HepG2 (cell line): ENCODE results near the gene BEGAIN. TPM values are rescaled to one million over a fixed set of nuclear protein-coding genes. Genes with fewer than 3 reads are reported as not detected.

ENCODE experiments used
- ATAC-seq: fragments of 200-7000 bp; cut with Tn5 transposase; 3 replicates; pipeline ENCODE4 v1.9.1; 2020; ENCODE audit warnings: mild to moderate bottlenecking, moderate library complexity
- BruUV-seq: library from RNA; stranded (reverse); fragments of 400-500 nt; replicated peaks from 2 replicates; lab custom pipeline; 2021; lab: Mats Ljungman, UMichigan
- CTCF ChIA-PET: fragments of 300-600 bp; formaldehyde crosslinking; extraction: SDS; loops from one replicate; lab custom pipeline; 2021; ENCODE audit warnings: low total read pairs, inconsistent platforms, low intra/inter-chr PET ratio; lab: Yijun Ruan, JAX
- POLR2A ChIA-PET: fragments of 350-600 bp; sonication (Branson Sonifier 250); formaldehyde crosslinking; loops from one replicate; lab custom pipeline; 2020; ENCODE audit warnings: antibody characterized with exemption, inconsistent platforms; lab: Yijun Ruan, JAX
- DNase-seq: peaks from one replicate; pipeline ENCODE4 v3.0.0-alpha.2; 2015; ENCODE audit warnings: low spot score
- FAIRE-seq: peaks from 3 replicates; lab custom pipeline; 2011; peaks lifted over from hg19 to GRCh38; lab: Jason Lieb, UNC
- H2AFZ ChIP-seq: one replicate; pipeline ENCODE4 v1.6.1; 2011; ENCODE audit warnings: low read length, inconsistent platforms
- H3K27ac ChIP-seq: fragments of 300-600 bp; 3 replicates; pipeline ENCODE4 v1.8.0; 2011; ENCODE audit warnings: mixed run types, mild to moderate bottlenecking, mixed read lengths, low read length, inconsistent platforms; ENCODE audit not compliant: insufficient read depth; ENCODE audit errors: extremely low read length
- H3K27me3 ChIP-seq, 2 experiments: fragments of 200-600 bp in 1 of 2; 2 replicates in 1 of 2; 3 replicates in 1 of 2; pipeline versions ENCODE4 v1.6.0 to v1.8.0; 2011; ENCODE audit warnings: low read length in 2 of 2, mild to moderate bottlenecking in 2 of 2, moderate library complexity in 2 of 2, inconsistent platforms in 1 of 2; ENCODE audit not compliant: insufficient read depth in 2 of 2, control insufficient read depth in 1 of 2
- H3K36me3 ChIP-seq, 2 experiments: fragments of 200-600 bp in 1 of 2; replicated peaks in 1 of 2; 2 replicates in 1 of 2; 3 replicates in 1 of 2; pipeline versions ENCODE4 v1.5.1 to v1.8.0; 2011; ENCODE audit warnings: low read length in 2 of 2, inconsistent platforms in 1 of 2; ENCODE audit not compliant: insufficient read depth in 2 of 2, control insufficient read depth in 1 of 2
- H3K4me1 ChIP-seq: 2 replicates; pipeline ENCODE4 v1.5.1; 2012; ENCODE audit warnings: low read length, inconsistent platforms; ENCODE audit not compliant: insufficient read depth
- H3K4me2 ChIP-seq: 2 replicates; pipeline ENCODE4 v1.6.0; 2011; ENCODE audit warnings: low read depth, low read length, inconsistent platforms
- H3K4me3 ChIP-seq, 3 experiments: fragments of 200-600 bp in 1 of 3; sonication (generic), shearing (Covaris generic) in 1 of 3; replicated peaks in 1 of 3; 2 replicates each; pipeline ENCODE4 v1.5.1; 2011 to 2016; ENCODE audit warnings: low read length in 3 of 3, inconsistent platforms in 2 of 3, low read depth in 2 of 3, mild to moderate bottlenecking in 2 of 3, control low read depth in 1 of 3, mixed read lengths in 1 of 3; ENCODE audit not compliant: insufficient read depth in 1 of 3
- H3K79me2 ChIP-seq: one replicate; pipeline ENCODE4 v1.6.1; 2011; ENCODE audit warnings: low read length, inconsistent platforms; ENCODE audit not compliant: insufficient read depth
- H3K9ac ChIP-seq: 2 replicates; pipeline ENCODE4 v1.6.0; 2011; ENCODE audit warnings: mild to moderate bottlenecking, low read depth, low read length, inconsistent platforms; ENCODE audit not compliant: insufficient read depth
- H3K9me3 ChIP-seq: 2 replicates; pipeline ENCODE4 v1.5.1; 2012; ENCODE audit warnings: mild to moderate bottlenecking, low read length
- H4K20me1 ChIP-seq: 2 replicates; pipeline ENCODE4 v1.6.0; 2011; ENCODE audit warnings: inconsistent platforms, mild to moderate bottlenecking, low read length, moderate library complexity; ENCODE audit not compliant: insufficient read depth
- KDM6A ChIP-seq: IDR thresholded peaks from 2 replicates; pipeline ENCODE4 v1.6.1; 2016; ENCODE audit warnings: low read depth
- RNF219 ChIP-seq: sonication (generic); formaldehyde crosslinking; IDR thresholded peaks from 2 replicates; pipeline ENCODE4 v1.5.0; 2020; ENCODE audit warnings: mild to moderate bottlenecking, missing genetic modification reagents
- SSRP1 ChIP-seq: IDR thresholded peaks from 2 replicates; pipeline ENCODE4 v1.6.1; 2016; ENCODE audit warnings: control low read depth
- TEF ChIP-seq: sonication (generic); formaldehyde crosslinking; IDR thresholded peaks from 2 replicates; pipeline ENCODE4 v1.5.0; 2020; ENCODE audit warnings: missing genetic modification reagents
- ZNF441 ChIP-seq: sonication (generic); formaldehyde crosslinking; IDR thresholded peaks from 2 replicates; pipeline ENCODE4 v1.7.0; 2021; ENCODE audit warnings: missing genetic modification reagents, borderline replicate concordance
- ZNF557 ChIP-seq: sonication (generic); formaldehyde crosslinking; IDR thresholded peaks from 2 replicates; pipeline ENCODE4 v1.4.0; 2020; ENCODE audit warnings: missing genetic modification reagents
- WGBS: methylation state at CpG from one replicate; pipeline ENCODE4 v1.1.6; 2017; ENCODE audit warnings: low lambda C conversion rate; 5-methylcytosine and 5-hydroxymethylcytosine counted together
- in situ Hi-C: cut with HindIII; loops from 2 replicates; pipeline ENCODE4 v1.10.0; 2017; ENCODE audit warnings: low pct_unique_long_range_greater_than_20kb; ENCODE audit not compliant: extremely low pct_ligation_motif_present
- intact Hi-C: fragments of 100-400 bp; cut with micrococcal nuclease; formaldehyde crosslinking; loops from one replicate; pipeline ENCODE4 v1.10.0; 2022; ENCODE audit not compliant: unreplicated experiment
- polyA plus RNA-seq, 8 experiments: library from polyadenylated mRNA; depleted of rRNA in 3 of 8; stranded (reverse) in 7 of 8; unstranded in 1 of 8; fragments of >200 nt; fragmentation: Illumina TruSeq in 4 of 8; extraction: Trizol in 4 of 8; gene quantifications; 2 replicates each; pipeline versions ENCODE4 v1.2.1 to v1.2.3, GENCODE V29; 2011 to 2016; ENCODE audit warnings: low read depth in 4 of 8, missing spikeins in 1 of 8, mixed read lengths in 1 of 8; ENCODE audit not compliant: insufficient read depth in 1 of 8
- total RNA-seq, 5 experiments: library from RNA; depleted of rRNA; stranded (reverse); fragments of >200 nt; fragmentation: Illumina TruSeq; extraction: Trizol; gene quantifications; 2 replicates each; pipeline ENCODE4 v1.2.3, GENCODE V29; 2016; ENCODE audit warnings: low read depth in 1 of 5
- TF ChIP-seq, protein P1 (sequence below): sonication (generic); formaldehyde crosslinking; IDR thresholded peaks from 2 replicates; pipeline ENCODE4 v1.5.0; 2020; ENCODE audit warnings: missing genetic modification reagents

Gene BEGAIN
- total and polyA plus RNA-seq, 2 of the 13 experiments (the other 11 are each of a cell fraction or from before 2014, with no cell fraction given), result not detected

- TF ChIP-seq, protein P1, sequence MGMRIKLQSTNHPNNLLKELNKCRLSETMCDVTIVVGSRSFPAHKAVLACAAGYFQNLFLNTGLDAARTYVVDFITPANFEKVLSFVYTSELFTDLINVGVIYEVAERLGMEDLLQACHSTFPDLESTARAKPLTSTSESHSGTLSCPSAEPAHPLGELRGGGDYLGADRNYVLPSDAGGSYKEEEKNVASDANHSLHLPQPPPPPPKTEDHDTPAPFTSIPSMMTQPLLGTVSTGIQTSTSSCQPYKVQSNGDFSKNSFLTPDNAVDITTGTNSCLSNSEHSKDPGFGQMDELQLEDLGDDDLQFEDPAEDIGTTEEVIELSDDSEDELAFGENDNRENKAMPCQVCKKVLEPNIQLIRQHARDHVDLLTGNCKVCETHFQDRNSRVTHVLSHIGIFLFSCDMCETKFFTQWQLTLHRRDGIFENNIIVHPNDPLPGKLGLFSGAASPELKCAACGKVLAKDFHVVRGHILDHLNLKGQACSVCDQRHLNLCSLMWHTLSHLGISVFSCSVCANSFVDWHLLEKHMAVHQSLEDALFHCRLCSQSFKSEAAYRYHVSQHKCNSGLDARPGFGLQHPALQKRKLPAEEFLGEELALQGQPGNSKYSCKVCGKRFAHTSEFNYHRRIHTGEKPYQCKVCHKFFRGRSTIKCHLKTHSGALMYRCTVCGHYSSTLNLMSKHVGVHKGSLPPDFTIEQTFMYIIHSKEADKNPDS, result no peak
- TF ChIP-seq TEF (no peak), ZNF557 (CRISPR knock-in tag) (no peak)
Observed at GRCh38 chr14:100587086-100587762, at the start of gene BEGAIN (continued).

GRCh38 chr14:100636559-100636958 is 49.3 kb upstream of the BEGAIN start:
- peaks cover 10 to 49% of the 10 kb centered on the region in 2 experiments; a peak in 4 of 5 replicates for H3K27me3 ChIP-seq
- intact Hi-C loops (no loop called here), in situ Hi-C loops (no loop called here)
- POLR2A ChIA-PET, result no interaction called here
- H3K9ac ChIP-seq, result no peak overlapping the region
- H3K4me2 ChIP-seq, result no peak overlapping the region
- H3K27ac ChIP-seq, result no peak overlapping the region
- CTCF ChIA-PET, result no interaction called here
- H3K9me3 ChIP-seq, result no peaks in the 10 kb centered on the region
- no peaks in the 10 kb centered on the region for H4K20me1 ChIP-seq
- H3K4me3 ChIP-seq, result no peak overlapping the region
- no peak overlapping the region for H2AFZ ChIP-seq
- BruUV-seq, result no TSS peak
- no peaks in the 10 kb centered on the region for H3K79me2 ChIP-seq
- no peak for TF ChIP-seq ZNF441 (CRISPR knock-in tag)
- TF ChIP-seq SSRP1 (CRISPR knock-in tag), result no peak
- no peak for TF ChIP-seq KDM6A (CRISPR knock-in tag)
- no peak for TF ChIP-seq RNF219 (CRISPR knock-in tag)
- FAIRE-seq (no peak), DNase-seq (no peak), ATAC-seq (no peak)
- H3K36me3 ChIP-seq, result no peaks in the 10 kb centered on the region
- 60% methylated on average over 14 of the region's 14 CpGs for WGBS
- peaks cover 10% of the 10 kb centered on the region for H3K4me1 ChIP-seq
